Activated T-helper 1 cell treated with Interleukin-2 at 50 U/mL for 16 hours (primary cell): Measurements from ENCODE around the gene SLC17A1.

Source experiments
- DNase-seq: peaks from one replicate; pipeline ENCODE4 v3.0.0-alpha.2; 2020; ENCODE audit warnings: low read depth

SLC17A1 gene

DNA sequence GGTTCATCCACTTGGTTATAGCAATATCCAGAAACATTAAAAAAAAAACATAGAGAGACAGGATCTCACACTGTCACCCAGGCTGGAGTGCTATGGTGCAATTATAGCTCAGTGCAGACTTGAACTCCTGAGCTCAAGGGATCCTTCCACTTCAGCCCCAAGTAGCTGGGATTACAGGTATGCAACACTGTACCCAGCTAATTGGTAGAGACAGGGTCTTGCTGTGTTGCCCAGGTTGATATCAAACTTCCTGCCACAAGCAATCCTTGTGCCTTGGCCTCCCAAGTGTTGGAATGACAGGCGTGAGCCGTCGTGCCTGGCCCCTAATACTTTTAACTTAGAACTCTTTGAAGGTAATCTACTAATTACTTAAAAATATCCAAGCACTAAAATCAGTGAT lies 818 bp upstream of the SLC17A1 start:
- no peak for DNase-seq

DNA sequence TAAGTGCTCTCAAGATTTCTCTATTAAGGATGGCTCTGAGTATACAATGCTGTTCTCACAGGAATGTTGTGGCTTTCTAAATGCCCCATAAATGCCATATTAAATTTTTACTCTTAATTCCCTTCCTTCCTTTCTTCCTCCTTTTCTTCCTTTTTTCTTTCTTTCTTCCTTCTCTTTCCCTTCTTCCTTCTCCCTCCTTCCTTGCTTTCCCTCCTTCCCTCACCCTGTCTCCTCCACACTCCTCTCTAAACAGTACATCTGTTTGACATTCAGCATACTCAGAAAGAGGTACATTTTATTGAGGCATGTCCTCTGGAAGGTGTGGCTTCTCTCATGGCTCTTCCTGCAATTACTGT lies 433 bp upstream of the SLC17A1 start:
- no peak for DNase-seq

DNA sequence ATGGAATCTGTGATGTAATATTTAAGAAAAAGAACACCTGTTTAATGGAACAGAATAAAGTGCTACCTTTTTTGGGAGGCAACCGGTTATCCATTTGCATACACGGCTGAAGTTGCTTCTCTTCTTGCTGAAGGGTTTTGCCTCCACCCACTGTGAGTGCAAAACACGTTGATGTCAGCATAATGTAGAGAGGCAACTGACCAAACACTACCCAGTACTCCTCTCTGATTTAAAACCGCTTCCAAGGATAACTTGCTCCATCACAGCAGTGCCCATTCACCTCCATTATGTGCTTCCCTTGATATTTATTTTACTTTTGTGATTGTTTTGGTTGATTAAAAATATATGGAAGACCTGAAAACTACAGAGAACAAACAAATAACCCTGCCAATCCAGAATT lies 1.4 kb downstream of the SLC17A1 start:
- no peak for DNase-seq

DNA sequence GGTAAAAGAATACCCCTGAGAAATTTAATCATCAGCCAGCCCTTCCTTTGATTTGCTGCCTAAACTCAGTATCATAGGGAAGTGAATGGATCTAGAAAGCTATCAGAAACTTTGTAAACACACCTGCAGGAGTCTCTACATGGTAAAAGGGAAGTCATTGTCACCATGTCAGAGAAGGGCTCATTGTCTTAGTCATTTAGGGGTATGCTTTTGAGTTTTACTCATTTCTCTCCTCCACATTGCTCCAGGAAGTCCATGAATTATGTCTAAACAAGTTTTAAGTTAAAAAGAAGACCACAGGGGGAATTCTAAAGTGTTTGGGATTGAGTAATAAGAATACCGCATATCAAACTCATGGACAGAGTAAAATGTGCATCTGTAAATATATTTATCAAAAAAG lies 2.5 kb downstream of the SLC17A1 start:
- DNase-seq: no peak

DNA sequence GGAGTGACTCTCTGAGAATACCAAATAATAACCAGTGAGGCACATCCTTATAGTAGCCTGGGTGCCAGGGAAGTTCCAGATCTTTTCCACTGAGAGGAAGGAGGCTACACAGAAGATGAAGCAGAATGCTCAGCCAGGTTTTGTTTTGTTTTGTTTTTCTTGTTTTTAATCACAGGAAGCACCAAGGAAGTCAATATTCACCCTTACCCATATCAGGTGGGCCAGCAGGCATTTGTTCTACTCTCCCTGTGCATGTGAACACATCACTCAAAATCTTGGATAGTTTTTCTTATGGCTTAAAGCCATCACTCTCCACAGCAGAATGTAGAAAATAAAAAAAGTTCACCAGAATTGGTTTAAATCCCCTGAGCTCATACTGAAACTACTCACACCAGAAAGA lies 10.5 kb downstream of the SLC17A1 start:
- DNase-seq: no peak

DNA sequence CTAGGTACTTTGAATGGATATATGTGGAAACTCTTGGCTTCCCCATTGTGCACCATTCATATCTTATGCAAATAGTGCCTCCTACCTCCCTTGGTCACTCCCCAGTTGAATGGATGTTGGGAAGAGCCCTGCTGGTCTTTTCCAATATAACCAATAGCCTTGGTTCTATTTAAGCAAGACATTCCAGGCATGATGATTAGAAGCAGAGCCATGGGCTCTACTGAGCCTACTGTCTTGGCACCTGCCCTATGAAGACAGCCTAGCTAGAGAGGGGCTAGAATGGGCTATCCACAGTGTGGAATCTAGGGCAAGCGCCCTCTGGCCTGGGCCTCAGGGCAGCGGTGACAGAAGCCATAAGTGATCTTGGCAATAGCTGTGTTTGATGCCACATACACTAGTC lies 15.6 kb downstream of the SLC17A1 start:
- DNase-seq: no peak

DNA sequence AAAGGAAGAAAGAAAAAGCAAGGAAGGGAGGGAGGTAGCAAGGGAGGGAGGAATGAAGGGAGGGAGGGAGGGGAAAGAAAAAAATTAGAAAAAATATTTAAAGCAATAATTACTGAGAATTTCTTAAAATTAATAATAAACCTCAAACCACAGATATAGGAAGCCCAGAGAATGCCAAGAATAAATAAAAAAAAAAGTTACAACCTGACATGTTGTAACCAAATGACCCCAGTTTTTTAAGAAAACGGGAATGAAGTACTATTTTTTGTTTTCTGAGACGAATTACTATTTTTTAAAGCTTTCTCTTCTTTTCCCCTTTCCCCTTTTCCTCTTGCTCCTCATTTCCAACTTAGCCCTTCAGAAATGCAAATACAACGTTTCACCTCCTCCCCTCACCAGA lies 16.7 kb downstream of the SLC17A1 start:
- no peak for DNase-seq

DNA sequence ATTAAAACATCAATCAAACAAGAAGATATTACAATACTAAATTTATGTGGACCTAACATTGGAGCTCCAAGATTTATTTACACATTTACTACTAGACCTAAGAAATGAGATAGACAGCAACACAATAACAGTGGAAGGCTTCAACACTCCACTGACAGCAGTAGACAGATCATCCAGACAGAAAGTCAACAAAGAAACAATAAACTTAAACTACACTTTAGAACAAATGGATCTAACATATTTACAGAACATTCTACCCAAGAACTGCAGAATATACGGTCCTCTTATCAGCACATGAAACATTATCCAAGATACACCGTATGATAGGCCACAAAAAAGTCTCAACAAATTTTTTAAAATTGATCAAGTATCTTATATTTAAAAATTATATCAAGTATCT lies 27.0 kb downstream of the SLC17A1 start:
- no peak for DNase-seq

DNA sequence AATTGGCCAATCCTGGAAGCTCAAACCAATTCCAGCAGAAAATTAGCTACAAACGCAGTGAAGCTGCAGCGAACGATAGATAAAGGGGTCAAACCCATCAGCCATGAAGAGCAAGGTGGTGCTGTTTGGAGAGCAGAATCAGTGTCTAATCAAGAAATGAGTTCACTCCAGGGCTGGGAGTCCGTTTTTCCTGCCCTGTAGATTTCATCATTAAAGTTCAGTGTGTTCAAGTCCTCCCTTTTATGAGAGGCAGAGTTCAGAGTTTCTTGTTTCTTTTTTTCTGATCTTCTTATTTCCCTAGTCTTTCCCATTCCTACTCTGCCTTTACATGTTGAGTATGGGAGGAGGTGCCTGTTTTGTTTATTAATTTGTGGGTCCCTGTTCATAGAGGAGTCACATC lies 30.4 kb downstream of the SLC17A1 start:
- no peak for DNase-seq

DNA sequence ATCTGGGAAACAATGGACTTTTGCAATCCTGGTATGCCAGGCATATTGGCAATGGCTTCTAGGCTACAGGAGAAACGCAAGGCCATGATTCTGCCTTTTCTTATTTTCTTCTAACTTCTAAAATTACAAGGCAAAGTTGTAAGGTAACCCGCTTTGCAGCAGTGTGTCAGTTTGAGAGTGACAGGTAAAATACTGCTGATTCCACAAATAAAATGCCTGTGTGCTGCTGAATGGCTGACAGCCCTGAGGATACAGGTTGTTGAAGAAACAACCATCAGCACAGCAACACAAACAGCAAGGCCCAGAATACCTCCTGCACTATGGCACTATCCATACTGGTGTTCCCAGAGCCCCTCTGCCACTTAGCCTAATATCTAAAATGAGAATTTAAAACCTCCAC lies 37.1 kb downstream of the SLC17A1 start:
- no peak for DNase-seq

DNA sequence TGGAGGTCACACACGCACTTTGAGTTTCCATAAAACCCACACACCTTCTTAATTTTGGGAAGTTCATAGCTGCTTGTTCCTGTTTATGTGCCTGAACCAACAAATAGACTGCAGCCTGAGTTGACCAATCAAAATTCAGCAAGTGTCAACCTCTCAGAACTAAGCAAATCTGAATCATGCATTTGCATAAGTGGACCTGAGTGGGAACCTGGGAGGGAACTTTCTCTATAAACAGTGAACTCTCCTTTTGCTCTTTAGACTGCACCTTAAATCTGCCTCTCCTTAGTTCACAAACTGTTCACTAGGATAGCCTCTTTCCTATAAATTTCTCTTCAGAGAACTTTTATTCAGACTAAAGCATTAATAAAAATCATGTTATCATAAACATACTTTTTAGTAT lies 37.9 kb downstream of the SLC17A1 start:
- DNase-seq: no peak

DNA sequence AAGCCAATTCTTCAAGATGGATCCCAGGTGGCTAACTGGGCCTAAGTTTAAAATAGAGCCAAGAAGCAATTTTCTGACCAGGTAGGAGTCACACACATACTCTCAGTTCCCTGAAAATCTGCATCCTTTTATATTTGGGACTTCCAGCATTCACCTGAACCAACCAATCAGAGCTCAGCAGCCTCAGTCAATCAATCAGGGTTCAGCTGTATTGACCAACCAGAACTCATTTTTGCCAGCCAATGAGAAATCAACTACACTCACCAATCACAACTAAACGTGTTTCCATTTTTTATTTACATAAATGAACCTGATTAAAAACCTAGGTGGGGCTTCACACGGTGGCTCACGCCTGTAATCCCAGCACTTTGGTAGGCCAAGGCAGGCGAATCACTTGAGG lies 39.8 kb downstream of the SLC17A1 start:
- no peak for DNase-seq

DNA sequence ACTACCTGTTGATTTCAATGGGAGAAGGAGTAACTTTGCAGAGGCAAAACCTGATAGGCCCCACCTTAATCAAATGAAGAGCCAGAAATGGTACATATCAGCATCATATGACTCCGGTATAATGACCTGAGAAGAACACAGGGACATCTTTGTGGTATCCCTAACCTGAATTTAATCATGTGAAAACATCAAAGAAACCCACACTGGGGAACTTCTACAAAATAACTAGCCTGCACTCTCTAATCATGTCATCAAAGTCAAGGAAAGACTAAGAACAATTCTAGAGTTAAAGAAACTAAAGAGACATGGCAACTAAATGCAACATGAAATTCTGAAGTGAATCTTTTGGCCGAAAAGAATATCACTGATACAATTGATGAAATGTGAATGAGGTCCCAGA lies 42.4 kb downstream of the SLC17A1 start:
- no peak for DNase-seq

DNA sequence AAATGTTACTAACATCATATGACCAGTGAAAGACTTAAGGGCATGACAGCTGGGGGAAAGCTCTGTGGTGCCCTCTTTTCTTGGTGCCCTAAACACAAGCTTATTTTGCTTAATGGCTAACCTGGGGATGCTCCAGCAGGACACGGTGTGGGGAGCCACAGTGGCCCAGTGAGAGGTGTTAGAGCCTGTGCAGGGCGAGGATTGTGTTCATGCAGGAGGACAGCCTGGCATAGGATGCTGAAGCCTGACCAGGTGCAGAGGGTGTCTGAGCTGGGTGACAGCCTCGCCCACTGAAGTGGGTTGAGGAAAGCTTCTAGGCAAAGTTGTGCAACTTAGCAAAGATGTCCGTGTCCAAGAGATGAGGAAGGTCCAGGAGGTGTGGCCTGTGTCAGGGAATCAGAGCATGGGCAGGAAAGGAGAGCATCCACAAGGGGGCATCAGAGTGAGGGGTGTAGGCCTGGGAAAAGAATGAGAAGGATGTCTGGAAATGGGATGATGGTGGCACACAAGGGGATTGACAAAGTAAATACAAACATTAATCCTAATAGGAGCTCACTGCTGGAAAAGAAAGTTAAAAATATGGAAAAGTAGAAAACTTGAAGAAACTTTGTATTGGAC lies 43.4 kb downstream of the SLC17A1 start:
- DNase-seq: peak; percentile 2

DNA sequence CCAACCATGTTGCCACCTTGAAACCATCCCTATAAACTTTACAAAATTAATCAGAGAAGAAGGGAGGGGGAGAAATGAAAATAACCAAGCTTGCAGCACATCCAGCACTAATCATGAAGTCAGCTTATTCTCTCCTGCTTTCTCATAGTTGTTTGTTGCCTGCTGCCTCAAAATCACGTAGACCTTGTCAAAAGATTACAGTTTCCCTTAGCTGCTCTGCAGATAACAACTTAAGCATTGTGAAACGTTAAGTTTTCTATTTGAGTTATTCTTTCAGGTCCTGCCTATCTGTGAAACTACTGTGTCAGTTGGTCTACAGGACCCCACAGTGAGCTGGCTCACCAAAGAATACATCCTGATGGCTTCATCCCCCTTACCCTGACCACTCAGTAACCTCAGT lies 44.4 kb downstream of the SLC17A1 start:
- DNase-seq: no peak

DNA sequence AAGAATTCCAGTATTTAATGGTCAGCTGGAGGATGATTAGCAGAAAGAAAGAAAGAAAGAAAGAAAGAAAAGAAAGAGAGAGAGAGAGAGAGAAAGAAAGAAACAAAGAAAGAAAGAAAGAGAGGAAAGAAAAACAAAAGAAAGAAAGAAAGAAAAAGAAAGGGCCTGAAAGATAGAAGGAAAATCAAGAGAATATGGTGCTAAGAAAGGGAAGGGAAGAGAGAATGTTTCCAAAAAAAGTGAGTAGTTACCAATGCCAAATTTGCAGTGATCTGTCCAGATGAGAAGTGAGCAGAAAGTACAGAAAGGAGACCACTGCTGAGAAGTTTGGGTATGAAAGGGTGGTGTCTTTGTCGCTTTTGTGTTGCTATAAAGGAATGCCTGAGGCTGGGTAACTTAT lies 50.7 kb downstream of the SLC17A1 start:
- no peak for DNase-seq

DNA sequence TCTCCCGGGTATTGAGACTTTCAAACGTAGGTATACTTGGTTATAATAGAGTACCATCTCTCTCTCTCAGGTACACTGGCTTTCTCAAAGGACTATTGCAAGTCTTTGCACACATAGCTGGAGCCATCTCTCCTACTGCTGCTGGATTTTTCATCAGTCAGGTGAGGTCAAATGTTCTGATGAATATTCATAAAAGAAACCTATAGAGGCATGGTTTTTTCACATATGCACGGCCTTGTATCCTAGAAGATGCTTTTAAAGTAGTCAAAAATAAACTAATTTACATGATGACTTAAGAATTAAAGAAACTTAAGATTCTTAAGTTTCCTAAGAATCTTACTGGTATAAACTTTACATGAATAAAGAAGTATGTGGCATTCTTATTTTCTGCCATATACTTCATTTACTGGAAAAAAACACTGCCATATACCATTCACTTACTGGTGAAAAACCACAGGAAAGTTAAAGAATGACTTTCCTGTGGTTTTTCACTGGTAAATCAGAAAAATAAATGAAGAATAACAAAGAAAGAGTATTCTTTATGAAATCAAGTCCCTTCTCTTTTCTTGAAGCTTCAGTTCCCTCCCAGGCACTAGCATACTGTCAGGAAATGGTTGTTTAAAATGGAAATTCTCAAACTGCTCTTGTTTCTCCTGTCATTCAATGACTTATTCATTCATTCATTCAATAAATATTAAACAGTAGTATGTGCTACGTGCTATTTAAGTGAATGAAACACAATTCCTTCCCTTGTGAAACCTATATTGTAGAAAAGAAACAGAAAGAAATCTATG lies 53.8 kb downstream of the SLC17A1 start:
- no peak for DNase-seq

DNA sequence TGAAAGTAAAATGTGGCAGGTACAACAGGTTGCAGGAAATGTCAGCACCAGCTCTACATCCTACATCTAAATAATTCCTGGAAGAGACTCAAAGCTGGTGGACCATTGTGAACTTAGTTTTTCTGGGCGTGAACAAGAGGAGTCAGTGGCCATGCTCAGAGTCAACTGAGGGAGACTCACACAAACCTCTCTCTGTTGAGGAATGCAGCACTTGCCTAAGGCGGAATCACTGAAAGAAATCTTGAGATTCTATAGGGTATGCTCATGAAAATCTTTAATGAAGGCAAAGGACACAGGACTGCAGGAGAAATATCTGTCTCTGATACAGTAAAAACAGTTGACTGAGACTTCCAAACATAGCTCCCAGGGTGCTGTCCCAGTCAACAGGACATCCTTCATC lies 54.8 kb downstream of the SLC17A1 start:
- DNase-seq: no peak

DNA sequence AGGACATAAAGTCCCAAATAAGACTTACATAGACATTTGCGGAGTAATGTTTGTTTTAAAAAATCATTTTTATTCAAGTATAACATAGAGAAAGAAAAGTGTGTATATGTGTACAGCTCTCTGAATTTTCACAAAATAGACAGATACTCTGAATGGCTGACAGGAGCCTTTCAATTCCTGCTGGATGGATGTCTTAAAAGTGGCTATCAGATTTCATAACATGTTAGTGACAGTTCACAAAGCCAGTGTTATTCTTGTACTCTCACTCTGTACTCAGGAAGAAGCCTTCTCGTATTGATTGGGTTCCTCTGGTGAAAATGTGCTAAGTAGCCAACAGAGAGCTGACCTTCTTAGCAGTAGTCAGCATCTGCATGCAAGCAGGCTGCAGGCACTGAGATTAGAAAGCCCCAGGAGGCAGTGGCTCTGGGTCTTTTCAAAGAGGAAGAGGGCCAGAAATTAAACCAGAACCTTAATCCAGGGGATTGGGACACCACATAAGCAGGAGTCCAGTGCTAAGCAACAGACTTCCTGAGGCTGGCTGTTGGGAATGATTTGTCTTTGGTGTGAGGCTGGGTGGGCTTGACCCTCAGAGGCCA lies 57.6 kb downstream of the SLC17A1 start:
- no peak for DNase-seq

DNA sequence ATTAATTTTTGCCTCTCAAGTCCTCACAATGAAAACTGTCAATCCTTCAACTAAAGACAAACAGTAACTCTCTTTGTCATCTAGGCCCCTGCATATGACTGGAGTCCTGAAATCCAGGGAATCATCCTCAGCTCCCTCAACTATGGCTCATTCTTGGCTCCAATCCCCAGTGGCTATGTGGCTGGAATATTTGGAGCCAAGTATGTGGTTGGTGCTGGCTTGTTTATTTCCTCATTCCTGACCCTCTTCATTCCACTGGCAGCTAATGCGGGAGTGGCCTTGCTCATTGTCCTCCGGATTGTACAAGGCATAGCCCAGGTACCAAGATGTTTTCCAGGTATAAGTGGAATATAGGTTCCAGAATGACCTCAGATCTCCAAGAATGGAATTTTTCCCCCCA lies 61.9 kb downstream of the SLC17A1 start:
- no peak for DNase-seq

DNA sequence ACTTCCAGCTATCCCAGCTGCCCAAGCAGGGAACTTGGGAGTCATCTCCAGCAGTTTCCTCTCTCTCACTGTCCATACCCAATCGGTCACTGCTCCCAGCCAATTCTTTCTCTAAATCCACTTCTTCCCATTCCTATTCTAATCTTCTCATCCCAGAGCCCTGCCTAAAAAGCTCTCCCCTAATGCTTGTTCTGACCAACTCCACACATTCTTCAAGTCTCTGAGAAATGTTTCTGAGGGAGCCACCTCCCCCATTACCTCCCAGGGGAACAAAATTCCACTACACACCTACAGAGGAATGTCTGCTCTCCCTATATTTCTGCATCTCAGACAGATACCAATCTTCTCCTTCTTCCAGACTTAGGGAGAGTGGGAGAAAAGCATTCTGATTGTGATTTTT lies 63.3 kb downstream of the SLC17A1 start:
- DNase-seq: no peak

DNA sequence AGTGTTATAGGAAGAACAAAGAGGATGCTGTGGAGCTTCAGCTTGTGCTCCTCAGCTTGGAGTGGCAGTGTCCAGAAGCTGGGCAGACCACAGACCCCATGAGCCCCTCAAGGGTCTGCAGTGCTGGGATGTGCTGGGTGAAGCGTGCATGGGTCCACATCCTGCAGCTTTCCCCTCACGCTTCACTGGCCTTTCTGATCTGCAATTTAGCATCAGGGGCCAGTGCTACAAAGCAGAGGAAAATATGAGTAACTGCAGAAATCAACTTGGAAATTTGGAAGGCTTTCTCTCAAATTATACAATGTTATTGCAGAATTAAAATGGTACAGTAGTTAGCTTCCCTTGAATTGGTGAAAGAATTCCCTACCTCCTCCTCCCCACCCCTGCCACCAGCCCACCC lies 67.2 kb downstream of the SLC17A1 start:
- DNase-seq: no peak

DNA sequence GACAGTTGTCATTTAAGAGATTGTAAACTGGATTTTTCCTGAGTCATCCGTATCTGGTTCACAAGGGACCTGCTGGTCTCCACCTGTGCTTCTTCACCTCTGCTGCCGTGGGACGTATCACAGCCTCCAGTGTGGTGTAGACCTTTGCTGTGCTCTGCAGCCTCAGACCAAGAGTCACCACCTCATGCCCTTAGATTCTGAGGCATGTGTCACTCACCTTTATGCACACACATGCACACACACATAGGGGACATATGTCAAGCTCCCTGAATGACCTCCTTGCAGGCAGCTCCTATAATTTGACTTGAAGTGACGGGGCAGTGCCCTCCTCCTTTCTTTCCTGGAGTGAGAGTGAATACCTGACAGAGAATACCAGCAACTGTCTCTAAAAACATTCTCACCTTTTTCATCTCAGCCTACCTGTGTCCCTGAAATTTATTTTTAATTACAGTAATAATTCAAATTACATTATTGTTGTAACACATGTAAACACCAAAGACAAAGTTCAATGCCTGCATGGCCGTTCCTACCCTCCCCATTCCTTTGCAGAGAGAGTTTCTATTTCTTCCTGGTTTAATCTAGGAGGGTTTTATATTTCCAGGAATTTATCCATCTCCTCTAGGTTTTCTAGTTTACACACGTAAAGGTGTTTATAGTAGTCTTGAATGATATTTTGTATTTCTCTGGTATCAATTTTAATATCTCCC lies 73.8 kb downstream of the SLC17A1 start:
- DNase-seq: no peak
